HepG2 (cell line): ENCODE data around the gene FYTTD1. TPM values are rescaled to one million over a fixed set of nuclear protein-coding genes. Genes with fewer than 3 reads are reported as not detected.
A peak's percentile ranks its signal among the peaks of the same experiment; 100 is the strongest.

Experiments
- ATF7-NPFF ChIP-seq: sonication (generic); formaldehyde crosslinking; IDR thresholded peaks from 2 replicates; pipeline ENCODE4 v1.8.1; 2023; ENCODE audit warnings: mild to moderate bottlenecking, low read depth, missing genetic modification reagents, moderate library complexity
- BRD4 ChIP-seq: sonication (generic); formaldehyde crosslinking; IDR thresholded peaks from 2 replicates; pipeline ENCODE4 v1.4.0; 2020; ENCODE audit warnings: missing genetic modification reagents
- CBFB ChIP-seq: sonication (generic); formaldehyde crosslinking; IDR thresholded peaks from 2 replicates; pipeline ENCODE4 v1.4.0; 2020; ENCODE audit warnings: missing genetic modification reagents
- CREB1 ChIP-seq, 2 experiments: fragments of 450-650 bp in 1 of 2; IDR thresholded peaks; 2 replicates each; pipeline ENCODE4 v1.6.1; 2016 to 2017; ENCODE audit warnings: control low read depth in 1 of 2, mild to moderate bottlenecking in 1 of 2, missing compliant biosample characterization in 1 of 2, missing genetic modification characterization in 1 of 2
- DNMT3B ChIP-seq: conservative IDR thresholded peaks from 2 replicates; pipeline ENCODE4 v1.6.1; 2016; ENCODE audit warnings: missing biosample characterization, control low read depth
- IRX3 ChIP-seq: sonication (generic); formaldehyde crosslinking; IDR thresholded peaks from 2 replicates; pipeline ENCODE4 v1.8.1; 2023; ENCODE audit warnings: mild to moderate bottlenecking, low read depth, missing genetic modification reagents, borderline replicate concordance
- MXD3 ChIP-seq: IDR thresholded peaks from 2 replicates; pipeline ENCODE4 v1.6.1; 2016; ENCODE audit warnings: mild to moderate bottlenecking, missing biosample characterization, missing genetic modification reagents
- NFATC3 ChIP-seq: sonication (generic); formaldehyde crosslinking; IDR thresholded peaks from 2 replicates; pipeline ENCODE4 v1.5.1; 2020; ENCODE audit warnings: mild to moderate bottlenecking, missing genetic modification reagents
- PAF1 ChIP-seq: IDR thresholded peaks from 2 replicates; pipeline ENCODE4 v1.6.1; 2016; ENCODE audit warnings: missing genetic modification reagents, missing compliant biosample characterization
- PBX3 ChIP-seq: sonication (generic); formaldehyde crosslinking; IDR thresholded peaks from 2 replicates; pipeline ENCODE4 v1.8.1; 2023; ENCODE audit warnings: missing genetic modification reagents, inconsistent platforms, borderline replicate concordance
- PHF8 ChIP-seq: sonication (generic); formaldehyde crosslinking; IDR thresholded peaks from 2 replicates; pipeline ENCODE4 v1.5.0; 2020; ENCODE audit warnings: missing genetic modification reagents
- PRDM4 ChIP-seq: sonication (generic); formaldehyde crosslinking; IDR thresholded peaks from 2 replicates; pipeline ENCODE4 v1.9.0; 2021; ENCODE audit warnings: missing genetic modification reagents, borderline replicate concordance
- ZHX2 ChIP-seq, 2 experiments: sonication (generic) in 1 of 2; formaldehyde crosslinking in 1 of 2; IDR thresholded peaks; 2 replicates each; pipeline versions ENCODE4 v1.6.1 to v1.9.0; 2014 to 2022; ENCODE audit warnings: antibody characterized with exemption in 1 of 2, borderline replicate concordance in 1 of 2, inconsistent platforms in 1 of 2, low read depth in 1 of 2, missing genetic modification reagents in 1 of 2
- ZNF589 ChIP-seq: sonication (generic); formaldehyde crosslinking; conservative IDR thresholded peaks from 2 replicates; pipeline ENCODE4 v1.8.0; 2022; ENCODE audit warnings: mild to moderate bottlenecking, moderate library complexity, missing genetic modification reagents
- ZNF607 ChIP-seq: sonication (generic); formaldehyde crosslinking; IDR thresholded peaks from 2 replicates; pipeline ENCODE4 v1.5.1; 2020; ENCODE audit warnings: missing genetic modification reagents, mild to moderate bottlenecking, borderline replicate concordance
- ZUFSP ChIP-seq: sonication (generic); formaldehyde crosslinking; IDR thresholded peaks from 2 replicates; pipeline ENCODE4 v1.9.0; 2021; ENCODE audit warnings: missing genetic modification reagents, mild to moderate bottlenecking, borderline replicate concordance
- polyA plus RNA-seq, 8 experiments: library from polyadenylated mRNA; depleted of rRNA in 3 of 8; stranded (reverse) in 7 of 8; unstranded in 1 of 8; fragments of >200 nt; fragmentation: Illumina TruSeq in 4 of 8; extraction: Trizol in 4 of 8; gene quantifications; 2 replicates each; pipeline versions ENCODE4 v1.2.1 to v1.2.3, GENCODE V29; 2011 to 2016; ENCODE audit warnings: low read depth in 4 of 8, missing spikeins in 1 of 8, mixed read lengths in 1 of 8; ENCODE audit not compliant: insufficient read depth in 1 of 8
- total RNA-seq, 5 experiments: library from RNA; depleted of rRNA; stranded (reverse); fragments of >200 nt; fragmentation: Illumina TruSeq; extraction: Trizol; gene quantifications; 2 replicates each; pipeline ENCODE4 v1.2.3, GENCODE V29; 2016; ENCODE audit warnings: low read depth in 1 of 5

Gene FYTTD1
- total and polyA plus RNA-seq, 2 of the 13 experiments (the other 11 are each of a cell fraction or from before 2014, with no cell fraction given): 6.5 to 28.8 TPM

GRCh38 chr3:197791113-197791891 is 41.6 kb downstream of the FYTTD1 start, which contains the start of gene LRCH3 (continued):
- TF ChIP-seq ATF7-NPFF (CRISPR knock-in tag) (peak; percentile 91), BRD4 (peak; percentile 96), PAF1 (CRISPR knock-in tag) (no peak), ZNF607 (CRISPR knock-in tag) (peak; percentile 45; the same call in 1 of the 2 replicates), PBX3 (CRISPR knock-in tag) (0 out of 2 replicates have a peak, but pooled peaks have one; percentile 35), CBFB (CRISPR knock-in tag) (peak; percentile 87; the same call in 1 of the 2 replicates), IRX3 (peak; percentile 77; the same call in 1 of the 2 replicates), PHF8 (CRISPR knock-in tag) (peak; percentile 99), NFATC3 (CRISPR knock-in tag) (peak; percentile 86), MXD3 (CRISPR knock-in tag) (peak; percentile 87), ZUFSP (CRISPR knock-in tag) (no peak), CREB1 (IDR thresholded peaks at IDR 0.05) (no peak), CREB1 (CRISPR knock-in tag; IDR thresholded peaks at IDR 0.05) (no peak), ZHX2 (IDR thresholded peaks at IDR 0.05; ENCODE audit: low read depth) (no peak), ZHX2 (CRISPR knock-in tag; IDR thresholded peaks at IDR 0.05; ENCODE audit: borderline replicate concordance) (no peak), PRDM4 (CRISPR knock-in tag) (no peak), DNMT3B (no peak), ZNF589 (no peak)
